Heart left ventricle (tissue), 16 donors: ENCODE results near the gene SMPD3. TPM values are rescaled to one million over a fixed set of nuclear protein-coding genes. Genes with fewer than 3 reads are reported as not detected.
A peak's percentile ranks its signal among the peaks of the same experiment; 100 is the strongest.

Source experiments
- ATAC-seq, 4 donors: fragments of 200-7000 bp; cut with Tn5 transposase; one replicate each; pipeline ENCODE4 v1.9.1; 2020 to 2022; ENCODE audit warnings: moderate library complexity in 4 of 4, mild to moderate bottlenecking in 3 of 4, moderate number of reproducible peaks in 1 of 4
- DNase-seq, 5 donors: peaks; one replicate each; pipeline ENCODE4 v3.0.0-alpha.2; 2020
- H3K27ac ChIP-seq, 12 donors: fragments of 200-600 bp; sonication (generic) in 4 of 12; one replicate each; pipeline versions ENCODE4 v1.5.0 to v1.8.0; 2016 to 2022; ENCODE audit warnings: mild to moderate bottlenecking in 2 of 12
- H3K27me3 ChIP-seq, 9 donors: fragments of 200-600 bp; sonication (generic) in 2 of 9; one replicate each; pipeline versions ENCODE4 v1.5.1 to v1.8.0; 2016 to 2022; ENCODE audit warnings: mild to moderate bottlenecking in 3 of 9
- H3K36me3 ChIP-seq, 9 donors: fragments of 200-600 bp; sonication (generic) in 2 of 9; one replicate each; pipeline versions ENCODE4 v1.5.0 to v1.8.0; 2018 to 2022; ENCODE audit warnings: mild to moderate bottlenecking in 2 of 9
- H3K4me1 ChIP-seq, 12 donors: fragments of 200-600 bp; sonication (generic) in 4 of 12; one replicate each; pipeline versions ENCODE4 v1.5.0 to v1.8.0; 2016 to 2022; ENCODE audit warnings: mild to moderate bottlenecking in 3 of 12
- H3K4me3 ChIP-seq, 12 donors: fragments of 200-600 bp; sonication (generic) in 4 of 12; one replicate each; pipeline versions ENCODE4 v1.5.0 to v1.8.0; 2017 to 2022; ENCODE audit warnings: mild to moderate bottlenecking in 9 of 12, moderate library complexity in 4 of 12
- H3K9me3 ChIP-seq, 12 donors: fragments of 200-600 bp; sonication (generic) in 4 of 12; one replicate each; pipeline versions ENCODE4 v1.5.0 to v1.8.0; 2016 to 2022; ENCODE audit warnings: mild to moderate bottlenecking in 1 of 12
- CTCF ChIP-seq, 12 donors: fragments of 200-600 bp; sonication (generic) in 4 of 12; IDR thresholded peaks; one replicate each; pipeline versions ENCODE4 v1.5.0 to v1.8.0; 2018 to 2022; ENCODE audit warnings: antibody characterized with exemption in 12 of 12, mild to moderate bottlenecking in 5 of 12
- POLR2A ChIP-seq, 2 donors: fragments of 450-650 bp; IDR thresholded peaks; one replicate each; pipeline ENCODE4 v1.6.1; 2017; ENCODE audit warnings: antibody characterized with exemption in 2 of 2, mild to moderate bottlenecking in 2 of 2, moderate library complexity in 2 of 2
- WGBS, 4 donors: extraction: QIAGEN DNeasy Blood & Tissue Kit in 2 of 4; methylation state at CpG; one replicate each; pipeline versions ENCODE4 v1.1.5 to v1.1.7; 2013 to 2018; 5-methylcytosine and 5-hydroxymethylcytosine counted together
- intact Hi-C, 10 donors: fragments of 100-400 bp; cut with DNase I; formaldehyde crosslinking; loops; one replicate each; pipeline versions ENCODE4 v1.11.1 to v1.14.2; 2022
- polyA plus RNA-seq, 2 donors: library from polyadenylated mRNA; stranded (reverse); fragments of 200-250 nt; gene quantifications; one replicate each; pipeline ENCODE4 v1.2.3, GENCODE V29; 2013
- total RNA-seq, 9 donors: library from RNA; depleted of rRNA in 2 of 9; stranded (reverse); fragments of >200 nt in 2 of 9; fragmentation: NEBNext Ultra II Directional in 3 of 9; extraction: Animal tissue kit (Norgen Biotek cat#: 25700) in 3 of 9; gene quantifications; one replicate each; pipeline versions ENCODE4 v1.1.0 to v1.2.4, GENCODE V29; 2016 to 2023
- donor health status: ischemic (EF 13 %, LVEDD 7.1; RV severe dilation, severe dysfunction).
- donor health status: healthy with polysubstance abuse.
- donor health status: DM: no; HTN: yes; CAD: no.
- donor health status: DM: no; HTN: no; CAD: no.
- donor health status: ischemic (EF 25% LVEDD 6.9; RV normal size, moderate dysfunction).
- donor health status: ischemic (EF 25% LVEDD 5.7; RV mildly dilated, moderate dysfunction).
- donor health status: healthy.
- donor health status: DM: yes; HTN: yes; CAD: no.
- donor health status: ischemic (EF 35%, LVEDD 5.7; RV mildly dilated, moderate dysfunction).
- donor health status: nonischemic (EF 11% LVEDD 7.7; RV severe dilation, severe dysfunction).
- donor health status: DM: yes; HTN: yes; CAD: no.
- donor health status: PGD.
- donor health status: ischemic (EF 29% LVEDD 5.4; RV normal size, mild dysfunction).
- donor health status: nonischemic (EF 23%, LVEDD 6.1; RV moderate dilation, normal function).

The SMPD3 gene
- total and polyA plus RNA-seq, 11 donors = 0.07 to 14.4 (median 0.17) TPM; not detected in 3

- Histone ChIP-seq H3K9me3 (no peaks in the 10 kb centered on the region), H3K27me3 (no peaks in the 10 kb centered on the region), H3K4me1 (peaks cover 0 to 19% (median 0%) of the 10 kb centered on the region in 12 donors), H3K4me3 (no peak overlapping the region), H3K27ac (no peak overlapping the region), H3K36me3 (peaks cover 0 to 100% (median 97%) of the 10 kb centered on the region in 9 donors)
- WGBS, 4 donors = 86 to 98% (median 92%) methylated on average over 11 of the region's 11 CpGs
- ATAC-seq (peak in 1 of 4 donors; percentile 32), DNase-seq (no peak)
- no peak for TF ChIP-seq POLR2A (IDR thresholded peaks at IDR 0.05)
- TF ChIP-seq CTCF (IDR thresholded peaks at IDR 0.05) = no peak
- intact Hi-C loops = no loop called here
Observed at GRCh38 chr16:68351991-68352431, 96.3 kb downstream of the SMPD3 start.

- no peak for DNase-seq
Observed at GRCh38 chr16:68351463-68351862, 96.8 kb downstream of the SMPD3 start.

GRCh38 chr16:68350813-68351350 is 97.4 kb downstream of the SMPD3 start:
- TF ChIP-seq POLR2A (IDR thresholded peaks at IDR 0.05) (no peak), CTCF (IDR thresholded peaks at IDR 0.05) (no peak)
- DNase-seq (no peak), ATAC-seq (no peak)
- 88 to 95% (median 91%) methylated on average over 10 of the region's 10 CpGs for WGBS, 4 donors
- Histone ChIP-seq H3K4me1 (peaks cover 0 to 8% (median under 1%) of the 10 kb centered on the region in 12 donors), H3K36me3 (peaks cover 0 to 100% (median 96%) of the 10 kb centered on the region in 9 donors), H3K27me3 (no peaks in the 10 kb centered on the region), H3K4me3 (no peak overlapping the region), H3K9me3 (no peaks in the 10 kb centered on the region), H3K27ac (no peak overlapping the region)
- intact Hi-C loops = no loop called here

More at GRCh38 chr16:68351463-68351862, 96.8 kb downstream of the SMPD3 start:
- Histone ChIP-seq H3K4me3 (no peak overlapping the region), H3K36me3 (peaks cover 0 to 100% (median 96%) of the 10 kb centered on the region in 9 donors), H3K4me1 (peaks cover 0 to 14% (median 0%) of the 10 kb centered on the region in 12 donors), H3K27me3 (no peaks in the 10 kb centered on the region), H3K27ac (no peak overlapping the region), H3K9me3 (no peaks in the 10 kb centered on the region)
- 84 to 89% (median 86%) methylated on average over 11 of the region's 11 CpGs for WGBS, 4 donors
- TF ChIP-seq POLR2A (IDR thresholded peaks at IDR 0.05) (no peak), CTCF (IDR thresholded peaks at IDR 0.05) (no peak)
- ATAC-seq = no peak
- intact Hi-C loops = no loop called here

- intact Hi-C loops = no loop called here
- H3K4me1 ChIP-seq = peaks cover 0 to 10% (median 3%) of the 10 kb centered on the region in 12 donors
- ATAC-seq (no peak), DNase-seq (no peak)
- no peaks in the 10 kb centered on the region for H3K27me3 ChIP-seq
- no peak overlapping the region for H3K4me3 ChIP-seq
- H3K9me3 ChIP-seq = no peaks in the 10 kb centered on the region
- 82 to 92% (median 87%) methylated on average over 10 of the region's 10 CpGs for WGBS, 4 donors
- H3K27ac ChIP-seq = no peak overlapping the region
- no peak for TF ChIP-seq POLR2A (IDR thresholded peaks at IDR 0.05)
- TF ChIP-seq CTCF (IDR thresholded peaks at IDR 0.05) = no peak
- peaks cover 0 to 100% (median 92%) of the 10 kb centered on the region in 9 donors for H3K36me3 ChIP-seq
Observed at GRCh38 chr16:68349838-68350410, 98.4 kb downstream of the SMPD3 start.
